Activated CD4-positive, alpha-beta T cell treated with anti-CD3 and anti-CD28 coated beads, Interleukin-2, amount 50 U/mL, for 24 hours (primary cell): Measurements from ENCODE around the gene MITF.
"Not testable (repeated sequence)": the region's sequence is repeated elsewhere in the genome, so short reads cannot be mapped to it uniquely, and the experiment has no call there.

Experiments
- DNase-seq, 2 donors: peaks; one replicate each; pipeline ENCODE4 v3.0.0-alpha.2; 2020; ENCODE audit warnings: low read depth in 1 of 2, low spot score in 1 of 2

The MITF gene

DNA sequence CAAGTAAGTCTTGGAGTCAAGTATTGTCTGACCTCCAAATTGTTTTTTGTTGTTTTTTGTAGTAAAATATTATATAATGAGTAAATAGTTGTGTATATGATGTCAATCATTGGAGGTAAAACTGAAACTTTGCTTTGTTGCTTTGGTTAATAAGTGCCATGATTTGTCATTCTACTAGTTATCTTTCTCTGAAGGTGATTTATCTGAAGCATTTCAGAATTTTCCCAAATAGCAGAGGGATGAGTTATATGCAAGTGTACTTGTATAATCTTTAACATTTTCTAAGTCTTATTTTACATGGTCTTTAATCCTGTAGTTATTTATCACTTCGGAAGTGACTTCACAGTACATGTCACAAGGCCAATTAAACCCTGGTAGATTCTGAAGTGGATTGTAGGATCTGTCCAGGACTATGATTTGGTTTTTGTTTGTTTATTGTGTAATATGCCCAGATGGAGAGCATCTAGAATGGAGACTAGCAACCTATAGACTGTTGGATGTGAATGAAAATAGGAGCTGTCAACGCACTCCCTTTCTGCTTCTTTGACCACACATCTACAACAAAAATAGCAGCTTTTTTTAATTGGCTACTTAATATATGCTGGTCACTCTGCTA, 167.2 kb downstream of the MITF start:
- DNase-seq, result no peak

DNA sequence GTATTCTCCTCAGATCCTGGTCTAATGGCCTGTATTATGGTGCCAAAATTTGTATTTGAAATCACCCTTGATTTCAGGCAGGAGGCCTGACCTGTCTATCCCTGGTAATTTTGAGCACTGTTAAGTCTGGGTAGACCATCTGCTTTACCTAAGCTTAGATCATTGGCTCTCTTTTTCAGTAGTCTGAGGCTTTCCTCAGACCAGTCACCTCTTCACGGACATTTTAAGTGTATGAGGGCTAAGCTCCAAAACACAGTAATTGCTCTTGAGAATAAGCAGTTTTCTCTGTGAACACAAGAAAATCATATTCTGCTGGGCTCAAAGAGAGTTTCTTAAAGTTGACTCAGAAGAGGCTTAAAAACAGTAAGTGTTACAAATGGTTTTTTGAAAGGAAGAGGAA, 168.3 kb downstream of the MITF start:
- DNase-seq, result no peak

DNA sequence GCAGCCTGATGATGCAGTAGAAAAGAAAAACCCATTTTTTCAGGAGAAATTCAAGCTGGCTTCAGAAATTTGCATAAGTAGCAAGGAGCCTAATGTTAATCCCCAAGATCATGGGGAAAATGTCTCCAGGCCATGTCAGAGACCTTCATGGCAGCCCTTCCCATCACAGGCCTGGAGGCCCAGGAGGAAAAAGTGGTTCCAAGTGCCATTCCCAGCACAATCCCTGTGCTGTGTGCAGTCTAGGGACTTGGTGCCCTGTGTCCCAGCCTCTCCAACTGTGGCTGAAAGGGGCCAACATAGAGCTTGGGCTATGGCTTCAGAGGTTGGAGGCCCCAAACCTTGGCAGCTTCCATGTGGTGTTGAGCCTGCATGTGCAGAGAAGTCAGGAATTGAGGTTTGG, 170.6 kb downstream of the MITF start:
- DNase-seq, result not testable (repeated sequence)

DNA sequence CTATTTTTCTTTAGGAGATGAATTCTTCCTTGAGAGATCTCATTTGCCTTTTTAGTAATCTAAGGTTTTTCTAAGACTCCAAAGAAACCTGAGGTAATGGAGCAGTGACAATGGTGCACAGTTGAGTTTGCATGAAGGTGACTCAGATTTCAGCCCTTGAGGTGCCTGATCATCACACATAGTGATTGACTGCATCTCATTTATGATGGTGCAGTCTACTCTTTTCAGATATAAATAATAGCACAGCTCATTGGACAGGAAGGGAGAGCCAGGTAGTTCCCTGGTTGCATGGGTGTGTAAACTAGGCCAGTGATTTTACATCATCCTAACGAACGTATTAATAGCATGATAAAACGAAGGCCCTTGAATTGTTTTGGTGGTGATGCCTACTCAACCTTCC, 174.2 kb downstream of the MITF start:
- no peak for DNase-seq

DNA sequence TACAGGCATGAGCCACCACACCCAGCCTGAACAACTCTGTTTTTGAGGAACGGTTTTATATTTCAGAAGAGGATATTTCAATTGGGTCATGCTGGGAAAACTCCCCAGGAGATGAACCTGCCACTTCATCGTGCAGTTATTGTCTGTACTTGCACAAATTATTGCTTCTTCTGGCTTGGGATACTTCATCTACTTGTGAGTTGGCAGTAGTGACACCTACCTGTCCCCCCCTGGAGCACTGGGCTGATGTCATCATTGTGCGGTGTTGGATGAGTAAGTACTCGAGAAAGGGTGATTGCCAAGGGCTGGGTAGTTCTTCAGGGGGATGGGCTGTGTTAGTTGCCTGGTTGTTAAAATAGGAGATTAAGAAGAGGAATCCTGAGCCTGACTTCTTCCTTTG, 175.1 kb downstream of the MITF start:
- no peak for DNase-seq

DNA sequence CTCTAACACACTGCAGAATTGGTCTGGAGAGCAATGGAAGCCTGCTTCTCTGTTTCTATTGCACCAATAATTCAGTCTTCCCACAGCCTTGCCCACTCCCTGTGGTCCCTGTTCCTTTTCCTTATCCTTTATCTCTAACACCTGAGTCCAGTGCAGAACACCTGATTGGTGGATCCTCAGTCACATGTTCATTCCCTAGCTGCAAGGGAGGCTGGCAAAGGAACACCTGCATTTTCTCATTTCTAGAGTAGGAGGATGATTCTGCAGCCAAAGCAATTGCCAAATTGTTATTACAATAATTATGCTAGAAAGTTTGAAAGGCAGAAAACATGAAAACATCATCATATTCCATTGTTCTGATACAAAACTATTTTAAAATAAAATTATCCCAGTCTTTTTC, 176.5 kb downstream of the MITF start:
- DNase-seq, result no peak

DNA sequence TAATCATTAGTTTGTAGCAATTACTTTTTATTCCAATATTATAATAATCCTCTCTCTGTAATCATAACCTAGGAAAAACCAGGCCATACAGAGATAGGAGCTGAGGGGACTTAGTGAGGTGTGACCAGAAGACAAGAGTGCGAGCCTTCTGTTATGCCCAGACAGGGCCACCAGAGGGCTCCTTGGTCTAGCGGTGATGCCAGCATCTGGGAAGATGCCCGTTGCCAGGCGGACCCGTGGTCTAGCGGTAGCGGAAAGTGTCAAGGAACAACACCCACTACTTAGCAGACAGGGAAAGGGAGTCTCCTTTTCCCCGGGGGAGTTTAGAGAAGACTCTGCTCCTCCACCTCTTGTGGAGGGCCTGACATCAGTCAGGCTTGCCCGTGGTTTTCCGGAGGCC, 180.7 kb downstream of the MITF start:
- DNase-seq, result not testable (repeated sequence)

DNA sequence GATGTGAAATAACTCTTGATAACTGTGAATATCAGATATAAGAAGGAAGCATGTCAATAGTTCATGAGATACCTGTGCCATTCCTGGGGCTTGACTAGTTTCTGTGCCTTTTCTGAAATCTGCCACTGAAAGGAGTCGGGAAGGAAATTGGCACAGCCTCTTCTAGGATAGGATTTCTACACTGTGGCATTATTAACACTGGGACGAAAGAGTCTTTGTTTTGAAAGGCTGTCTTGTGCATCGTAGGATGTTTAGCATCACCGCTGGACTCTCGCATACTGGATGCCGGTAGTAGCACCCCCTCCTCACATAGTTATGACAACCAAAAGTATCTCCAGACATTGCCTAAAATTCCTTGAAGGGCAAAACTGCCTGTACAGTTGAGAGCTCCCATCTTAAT, 182.4 kb downstream of the MITF start:
- no peak for DNase-seq

DNA sequence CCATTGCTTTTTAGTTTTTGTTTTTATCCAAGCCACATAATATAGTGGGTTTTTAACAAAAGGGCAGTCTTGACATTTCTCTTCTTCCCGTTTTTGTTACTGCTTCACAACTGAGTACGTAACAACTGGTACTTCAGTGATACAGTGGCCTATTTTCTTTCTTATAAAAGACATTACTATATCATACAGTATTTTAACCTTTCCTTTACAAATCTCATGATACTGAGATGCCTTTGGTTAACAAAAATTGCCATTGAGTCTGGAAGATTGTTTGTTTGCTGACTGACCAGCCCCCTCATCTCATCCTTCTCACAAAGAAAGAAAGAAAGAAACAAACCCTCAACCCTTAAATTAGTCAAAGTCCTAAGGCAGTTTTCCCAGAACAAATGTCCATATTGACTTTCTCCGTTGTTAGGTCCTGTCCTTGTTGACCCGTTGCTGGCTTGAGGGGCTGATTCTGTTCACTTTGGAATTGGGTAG, 183.3 kb downstream of the MITF start:
- no peak for DNase-seq

DNA sequence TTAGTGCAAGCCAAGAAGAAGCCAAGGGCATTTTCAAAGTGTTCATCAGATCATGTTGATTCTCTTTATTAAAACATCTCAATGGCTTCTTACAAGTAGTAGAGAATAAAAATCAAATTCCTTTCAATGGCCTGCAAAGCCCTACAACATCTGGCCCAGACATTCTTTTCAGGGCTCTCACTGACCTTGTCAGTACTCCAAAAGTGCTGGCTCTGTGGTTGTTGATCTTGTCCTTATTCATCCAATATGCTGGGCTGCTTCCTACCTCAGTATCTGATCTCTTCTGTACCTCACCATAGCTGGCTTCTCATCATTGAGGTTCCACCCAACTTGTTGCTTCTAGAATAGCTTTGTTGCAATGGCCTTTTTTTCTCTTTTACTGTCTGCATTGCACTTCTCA, 186.2 kb downstream of the MITF start:
- DNase-seq, result no peak

DNA sequence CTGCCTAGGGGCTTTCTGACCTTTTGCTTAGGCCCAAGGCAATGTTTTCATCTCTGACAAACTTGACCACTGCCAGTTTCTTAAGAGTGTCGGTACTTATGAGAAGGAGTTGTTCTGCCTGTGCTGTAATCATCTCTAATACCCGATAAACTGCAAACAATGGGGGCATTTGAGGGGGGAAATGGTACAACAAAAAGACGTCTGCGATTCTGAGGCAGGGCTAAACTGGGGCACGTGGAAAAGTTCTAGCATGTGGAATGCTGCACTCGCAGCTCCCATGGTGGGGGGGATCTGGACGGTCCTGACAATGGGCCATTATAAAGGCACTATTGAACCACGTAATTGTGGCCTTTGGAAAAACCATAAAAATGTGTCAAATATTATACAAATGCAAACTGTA, 187.1 kb downstream of the MITF start:
- DNase-seq, result no peak

DNA sequence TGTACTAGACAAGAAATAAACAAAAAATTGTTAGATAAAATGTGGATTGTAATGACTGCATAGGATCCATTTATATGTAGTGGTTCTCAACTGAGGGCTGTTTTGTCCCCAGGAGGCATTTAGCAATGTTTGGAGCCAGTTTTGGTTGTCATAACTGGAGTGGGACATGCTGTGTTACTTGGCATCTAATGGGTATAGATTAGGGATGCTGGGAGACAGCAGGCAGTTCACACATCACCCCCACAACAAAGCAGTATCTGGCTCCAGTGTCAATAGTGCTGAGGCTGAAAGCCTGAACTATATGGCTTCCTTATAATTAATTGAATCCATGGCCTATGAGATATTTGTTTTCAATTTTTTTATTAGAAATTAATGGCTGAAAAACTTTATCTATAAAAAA, 188.3 kb downstream of the MITF start:
- DNase-seq, result no peak

DNA sequence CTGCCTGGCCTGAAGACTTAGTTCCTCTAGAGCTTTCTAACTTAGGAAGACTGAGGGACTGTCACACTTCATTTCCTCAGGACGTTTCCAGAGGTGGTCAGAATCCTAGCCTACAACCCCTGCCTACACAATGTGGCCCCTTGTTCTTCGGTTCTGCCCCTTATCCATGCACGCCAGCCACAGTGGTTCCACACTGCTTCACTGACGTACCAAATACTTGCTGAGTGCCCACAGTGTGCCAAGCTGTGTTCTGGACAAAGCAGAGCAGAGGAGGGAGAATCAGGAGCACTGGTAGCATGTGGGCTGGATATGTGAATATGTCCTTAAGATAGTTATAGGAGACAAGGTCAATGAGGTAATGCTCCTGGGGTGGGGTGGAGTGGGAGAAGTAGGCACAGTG, 189.8 kb downstream of the MITF start:
- DNase-seq, result no peak

DNA sequence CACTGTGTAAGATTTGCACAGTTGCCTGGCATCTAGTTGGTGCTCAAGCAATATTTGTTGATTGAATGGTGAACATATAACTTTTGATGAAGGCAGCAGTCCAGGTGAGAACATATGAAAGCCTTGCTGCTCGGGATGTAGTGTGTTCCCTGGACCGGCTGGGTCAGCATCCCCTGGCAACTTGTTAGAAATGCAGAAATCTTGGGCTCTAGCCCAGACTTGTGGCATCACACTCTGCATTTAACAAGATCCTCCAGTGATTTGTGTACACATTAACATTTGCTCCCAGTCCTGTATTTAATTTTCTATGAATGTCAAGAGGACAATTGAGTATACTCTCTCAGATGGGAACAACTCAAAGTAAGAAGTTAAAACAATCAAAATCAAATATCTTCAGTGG, 191.3 kb downstream of the MITF start:
- no peak for DNase-seq

DNA sequence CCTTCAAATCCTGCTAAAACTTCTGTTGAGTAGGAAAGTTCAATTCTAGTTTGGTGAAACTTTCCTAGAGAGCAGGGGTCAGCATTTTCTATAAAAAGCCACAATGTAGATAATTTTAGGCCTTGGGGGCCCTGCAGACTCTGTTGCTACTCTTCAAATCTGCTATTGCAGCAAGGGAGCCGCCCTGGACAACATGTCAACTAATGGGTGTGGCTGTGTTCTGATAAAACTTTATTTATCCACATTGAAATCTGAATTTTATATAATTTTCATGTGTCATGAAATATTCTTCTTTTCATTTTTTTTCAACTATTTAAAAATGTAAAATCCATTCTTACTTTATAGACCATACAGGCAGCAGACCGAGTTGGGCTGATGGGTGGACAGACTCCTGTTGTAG, 192.8 kb downstream of the MITF start:
- DNase-seq, result no peak

DNA sequence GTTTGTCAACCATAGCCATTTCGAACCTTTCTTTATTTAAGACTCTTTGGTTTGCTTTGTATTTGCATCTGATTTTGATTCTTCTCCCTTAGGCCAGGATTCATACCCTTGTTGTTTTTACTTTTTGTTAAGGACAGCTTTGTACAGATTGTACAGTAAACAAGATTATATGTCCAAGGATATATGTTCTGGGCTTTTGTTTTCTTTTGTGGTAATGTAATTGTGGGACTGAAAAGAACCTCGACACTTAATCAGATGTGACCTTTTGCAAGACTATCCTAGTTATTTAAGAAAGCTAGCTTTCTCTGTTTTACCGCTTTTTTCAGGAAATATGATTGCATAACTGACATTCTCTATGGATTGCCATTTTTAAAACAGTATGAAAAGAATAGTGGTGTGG, 193.2 kb downstream of the MITF start:
- DNase-seq, result no peak

DNA sequence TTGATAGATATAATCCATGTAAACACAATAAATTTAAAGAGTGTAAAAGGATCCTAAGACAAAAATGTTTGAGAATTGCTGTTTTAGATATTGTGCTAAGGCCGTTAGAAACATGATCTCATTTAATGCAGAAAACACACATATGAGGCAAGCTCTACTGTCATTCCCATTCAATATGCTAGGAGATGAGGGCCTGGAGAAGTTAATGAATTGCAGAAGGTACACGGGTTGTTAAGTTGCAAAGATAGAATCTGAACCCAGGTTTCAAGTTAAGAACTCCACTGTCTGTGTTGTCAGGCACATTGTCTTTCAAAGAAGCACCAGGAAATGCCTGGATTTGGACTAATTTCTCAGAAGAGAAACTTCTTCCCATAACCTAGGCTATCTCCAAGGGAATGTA, 195.1 kb downstream of the MITF start:
- DNase-seq, result no peak

DNA sequence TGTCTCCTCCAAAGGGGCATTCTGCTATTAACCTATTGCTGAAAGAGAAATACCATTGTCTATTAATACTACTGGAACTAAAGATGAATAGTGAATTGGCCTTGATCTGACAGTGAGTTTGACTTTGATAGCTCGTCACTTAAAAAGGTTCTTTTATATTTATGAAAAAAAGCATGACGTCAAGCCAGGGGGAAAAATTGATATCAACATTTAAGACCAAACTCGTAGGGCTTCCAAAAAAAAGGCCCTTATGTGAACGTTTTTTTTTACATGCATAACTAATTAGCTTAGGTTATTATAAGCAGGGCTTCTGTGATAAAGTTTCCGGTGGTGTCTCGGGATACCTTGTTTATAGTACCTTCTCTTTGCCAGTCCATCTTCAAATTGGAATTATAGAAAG, 197.0 kb downstream of the MITF start:
- DNase-seq, result no peak

DNA sequence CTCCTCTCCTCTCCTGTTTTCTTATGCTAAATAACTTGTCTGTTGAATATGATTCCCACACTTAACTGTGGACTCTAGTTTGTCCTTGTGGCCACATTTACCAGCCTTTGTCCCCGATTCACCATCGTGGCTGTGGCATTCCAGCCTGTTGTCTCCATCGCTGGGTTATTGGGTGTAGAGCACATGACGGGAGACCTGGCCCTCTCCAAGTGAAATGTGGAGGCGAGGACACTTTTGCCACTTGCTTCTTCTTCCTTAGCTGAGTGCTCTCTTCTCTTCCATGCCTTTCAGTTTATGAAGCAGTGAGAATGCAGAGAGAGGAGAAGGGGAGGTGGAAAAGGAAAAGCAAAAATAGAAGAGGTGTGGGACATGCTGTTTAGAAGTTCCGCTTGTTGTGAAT, 198.8 kb downstream of the MITF start:
- DNase-seq, result no peak

DNA sequence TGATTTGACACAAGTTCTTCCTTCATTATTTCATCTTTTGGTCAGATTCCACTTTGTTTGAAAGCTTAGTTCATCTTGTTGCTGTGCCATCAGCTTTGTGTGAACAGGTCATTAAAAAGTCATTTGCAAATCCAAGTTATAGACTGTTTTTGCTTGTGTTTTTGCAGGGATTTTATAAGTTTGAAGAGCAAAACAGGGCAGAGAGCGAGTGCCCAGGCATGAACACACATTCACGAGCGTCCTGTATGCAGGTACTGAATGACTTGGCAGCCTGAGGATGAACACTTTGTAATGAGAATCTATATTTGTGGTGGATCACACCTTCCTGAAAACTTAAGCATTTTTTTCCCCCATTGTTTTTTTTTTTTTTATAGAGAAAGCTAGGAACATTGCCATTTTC, 199.7 kb downstream of the MITF start:
- DNase-seq, result no peak

DNA sequence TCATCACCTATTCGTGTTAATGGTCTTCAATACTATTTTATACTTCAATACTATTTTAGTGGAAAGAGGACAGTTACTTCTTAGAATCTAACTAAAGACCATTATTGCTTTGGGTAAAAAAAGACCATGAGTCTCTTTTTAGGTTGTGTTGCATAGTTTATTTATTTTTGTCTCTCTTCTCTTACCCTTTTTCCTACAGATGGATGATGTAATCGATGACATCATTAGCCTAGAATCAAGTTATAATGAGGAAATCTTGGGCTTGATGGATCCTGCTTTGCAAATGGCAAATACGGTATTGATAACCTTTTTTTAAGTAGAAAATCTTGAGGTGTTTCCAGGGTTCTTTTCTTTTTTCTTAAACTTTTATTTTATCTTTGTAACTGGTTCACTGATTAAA, 201.8 kb downstream of the MITF start:
- no peak for DNase-seq

DNA sequence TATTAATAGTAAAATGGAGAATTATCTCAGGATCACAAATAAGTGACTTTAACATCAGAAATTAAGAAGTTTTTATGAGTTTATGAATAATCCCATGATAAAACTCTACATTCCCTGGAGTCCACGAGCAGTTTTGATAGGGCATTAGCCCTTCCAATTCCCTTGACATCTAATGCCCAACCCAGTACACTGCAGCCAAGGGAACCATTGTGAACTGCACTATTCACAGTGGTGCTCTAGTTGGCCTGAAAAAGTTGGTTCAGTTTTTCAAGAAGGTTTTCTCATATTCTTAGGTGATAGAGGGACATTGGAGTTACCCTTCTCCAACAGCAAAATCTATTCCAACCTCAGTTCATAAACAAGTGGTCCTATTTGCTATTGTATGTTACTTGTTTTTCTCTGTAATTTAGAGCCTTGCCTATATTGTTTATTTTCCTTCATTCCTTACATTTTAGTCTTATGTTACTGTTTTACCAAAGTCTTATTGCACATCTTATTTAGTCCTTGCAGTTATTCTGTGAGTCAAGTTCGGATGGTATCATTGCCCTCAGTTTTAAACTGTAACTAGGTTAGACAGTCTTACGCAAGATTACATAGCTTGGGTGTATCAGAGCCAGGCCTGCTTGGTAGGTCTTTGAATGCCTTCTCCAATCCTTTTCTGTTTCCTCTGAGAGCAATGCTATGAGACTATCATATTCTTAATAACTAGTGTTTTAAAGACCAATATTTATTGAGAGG, 202.3 kb downstream of the MITF start:
- no peak for DNase-seq

DNA sequence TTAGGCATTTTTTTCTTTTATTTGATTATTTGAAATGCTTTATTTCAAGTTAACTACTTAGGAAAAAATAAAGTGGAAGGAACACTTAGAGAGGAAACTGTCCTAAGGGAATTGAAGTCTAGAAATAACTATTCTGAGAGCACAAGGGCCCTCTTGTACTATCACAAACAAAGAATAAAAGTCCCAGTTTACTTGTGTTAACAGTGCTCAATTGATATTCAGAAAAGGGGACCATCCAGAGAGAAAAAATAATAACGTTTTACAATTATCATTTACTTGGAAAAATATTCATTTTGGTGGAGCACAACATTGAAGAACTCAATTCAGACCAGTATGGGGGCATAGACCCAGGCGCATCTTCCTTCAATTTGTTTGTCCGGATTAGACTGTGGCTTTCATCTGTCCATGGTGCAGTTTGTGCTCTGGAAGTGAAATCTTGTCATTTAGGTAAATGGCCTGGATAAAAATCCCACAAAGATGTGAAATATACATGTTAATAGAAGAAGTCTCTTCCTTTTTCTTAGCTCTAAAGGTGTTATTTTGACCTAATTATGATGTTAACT, 205.7 kb downstream of the MITF start:
- no peak for DNase-seq
